ENCODE measurements around the gene LGR5. TPM values are rescaled to one million over a fixed set of nuclear protein-coding genes. Genes with fewer than 3 reads are reported as not detected.
"Not testable (repeated sequence)": the region's sequence is repeated elsewhere in the genome, so short reads cannot be mapped to it uniquely, and the experiment has no call there.

Gene LGR5
- total and polyA plus RNA-seq, 10 of the 15 experiments (the other 5 are each of a cell fraction or from before 2014, with no cell fraction given) = 2.1 TPM; not detected in 9

GRCh38 chr12:71484272-71484905 is 44.8 kb downstream of the LGR5 start:
- POLR2A ChIA-PET = interaction anchor here (1.0 kb wide), 1 partner anchor 11 kb away, joined by 3 read pairs; no protein-coding TSS in a partner anchor
- no peak overlapping the region for H3K4me2 ChIP-seq (ENCODE audit: control insufficient read depth, insufficient read depth)
- H3K27me3 ChIP-seq (replicated peaks in 1 of 2; ENCODE audit: control insufficient read depth in 2 of 2, insufficient read depth in 2 of 2, low read length in 1 of 2) = no peaks in the 10 kb centered on the region
- no peak overlapping the region for H3K27ac ChIP-seq (ENCODE audit: control insufficient read depth, insufficient read depth)
- no peaks in the 10 kb centered on the region for H3K4me1 ChIP-seq (ENCODE audit: control insufficient read depth, insufficient read depth, low read length)
- no peak for TF ChIP-seq ETV6 (conservative IDR thresholded peaks at IDR 0.05 in 1 of 2, IDR thresholded peaks at IDR 0.05 in 1 of 2; ENCODE audit: borderline replicate concordance in 1 of 2, low read depth in 1 of 2)
- 14% methylated on average over 8 of the region's 8 CpGs for WGBS (ENCODE audit: insufficient coverage, insufficient replicate concordance, low lambda C conversion rate, missing lambda C conversion rate)
- RAD21 ChIA-PET (ENCODE audit: unreplicated experiment) = no interaction called here
- SMC1A ChIA-PET (ENCODE audit: uncharacterized antibody, unreplicated experiment) = no interaction called here
- intact Hi-C loops (cut with micrococcal nuclease; ENCODE audit: unreplicated experiment) = no loop called here
- in situ Hi-C loops (cut with MboI) = no loop called here
- no TSS peak for BruUV-seq (replicated peaks)
- H3K9me3 ChIP-seq (replicated peaks; ENCODE audit: control insufficient read depth, insufficient read depth, low read length) = no peaks in the 10 kb centered on the region
- H3K36me3 ChIP-seq (ENCODE audit: control insufficient read depth in 2 of 2, insufficient read depth in 2 of 2, low read length in 1 of 2) = no peaks in the 10 kb centered on the region
- H3K4me3 ChIP-seq = no peak overlapping the region
- FAIRE-seq (no peak), ATAC-seq (no peak), DNase-seq (ENCODE audit: low read depth, low spot score) (no peak)
- CTCF ChIA-PET = interaction anchor here (0.8 kb wide), 1 partner anchor 69 kb away, joined by 3 read pairs; no protein-coding TSS in a partner anchor
- no peak overlapping the region for H2AFZ ChIP-seq (ENCODE audit: control insufficient read depth, low read depth, low read length)
- no peaks in the 10 kb centered on the region for H3K79me2 ChIP-seq (ENCODE audit: control insufficient read depth, insufficient read depth, low read length)
- H3K9ac ChIP-seq (ENCODE audit: control insufficient read depth, insufficient read depth, low read length) = no peak overlapping the region
- H4K20me1 ChIP-seq (ENCODE audit: control insufficient read depth, insufficient read depth) = no peaks in the 10 kb centered on the region

GRCh38 chr12:71490844-71491243 is 51.2 kb downstream of the LGR5 start:
- H2AFZ ChIP-seq (ENCODE audit: control insufficient read depth, low read depth, low read length); H3K4me2 ChIP-seq (ENCODE audit: control insufficient read depth, insufficient read depth); intact Hi-C loops (cut with micrococcal nuclease; ENCODE audit: unreplicated experiment); H3K9ac ChIP-seq (ENCODE audit: control insufficient read depth, insufficient read depth, low read length); in situ Hi-C loops (cut with MboI); CTCF ChIA-PET; H3K27ac ChIP-seq (ENCODE audit: control insufficient read depth, insufficient read depth); POLR2A ChIA-PET; BruUV-seq (replicated peaks); DNase-seq (ENCODE audit: low read depth, low spot score); H3K4me1 ChIP-seq (ENCODE audit: control insufficient read depth, insufficient read depth, low read length); RAD21 ChIA-PET (ENCODE audit: unreplicated experiment); SMC1A ChIA-PET (ENCODE audit: uncharacterized antibody, unreplicated experiment); H3K36me3 ChIP-seq (ENCODE audit: control insufficient read depth in 2 of 2, insufficient read depth in 2 of 2, low read length in 1 of 2); H4K20me1 ChIP-seq (ENCODE audit: control insufficient read depth, insufficient read depth); H3K79me2 ChIP-seq (ENCODE audit: control insufficient read depth, insufficient read depth, low read length); H3K27me3 ChIP-seq (replicated peaks in 1 of 2; ENCODE audit: control insufficient read depth in 2 of 2, insufficient read depth in 2 of 2, low read length in 1 of 2); H3K4me3 ChIP-seq; ATAC-seq; FAIRE-seq; H3K9me3 ChIP-seq (replicated peaks; ENCODE audit: control insufficient read depth, insufficient read depth, low read length): not testable (repeated sequence)
- 0% methylated on average over 2 of the region's 2 CpGs for WGBS (ENCODE audit: insufficient coverage, insufficient replicate concordance, low lambda C conversion rate, missing lambda C conversion rate)

Data from GM12878 (cell line).